K562 (cell line): ENCODE measurements around the gene MEGF11. TPM values are rescaled to one million over a fixed set of nuclear protein-coding genes. Genes with fewer than 3 reads are reported as not detected.

ENCODE experiments used
- ATAC-seq: fragments of 200-7000 bp; cut with Tn5 transposase; 3 replicates; pipeline ENCODE4 v1.9.1; 2020; ENCODE audit warnings: moderate library complexity
- BruUV-seq: library from RNA; stranded (reverse); fragments of 400-500 nt; replicated peaks from 2 replicates; lab custom pipeline; 2021; lab: Mats Ljungman, UMichigan
- CTCF ChIA-PET: fragments of 300-600 bp; formaldehyde crosslinking; extraction: SDS; loops from one replicate; lab custom pipeline; 2021; ENCODE audit warnings: low intra/inter-chr PET ratio; lab: Yijun Ruan, JAX
- POLR2A ChIA-PET: fragments of 300-600, 350-650 bp; sonication (Branson Sonifier 250); formaldehyde crosslinking; extraction: SDS; loops from one replicate; lab custom pipeline; 2021; ENCODE audit warnings: antibody characterized with exemption, inconsistent platforms; lab: Yijun Ruan, JAX
- DNase-seq, 4 experiments: peaks; one replicate each; pipeline versions ENCODE4 v3.0.0 to v3.0.0-alpha.2; 2011 to 2018; ENCODE audit warnings: low spot score in 3 of 4, mixed read lengths in 3 of 4; ENCODE audit errors: extremely low read depth in 1 of 4
- FAIRE-seq: peaks from 2 replicates; lab custom pipeline; 2011; peaks lifted over from hg19 to GRCh38; lab: Jason Lieb, UNC
- H2AFZ ChIP-seq: 2 replicates; pipeline ENCODE4 v1.6.0; 2011; ENCODE audit warnings: low read depth, low read length, control low read depth, inconsistent platforms
- H3K27ac ChIP-seq: fragments of 200-600 bp; 3 replicates; pipeline ENCODE4 v1.8.0; 2011; ENCODE audit warnings: low read depth, mild to moderate bottlenecking, control low read depth, inconsistent platforms, low read length, moderate library complexity, mixed read lengths; ENCODE audit errors: extremely low read depth
- H3K27me3 ChIP-seq, 2 experiments: fragments of 300-600 bp in 1 of 2; 2 replicates in 1 of 2; 3 replicates in 1 of 2; pipeline versions ENCODE4 v1.6.0 to v1.8.0; 2011; ENCODE audit warnings: inconsistent platforms in 2 of 2, low read length in 2 of 2, mild to moderate bottlenecking in 1 of 2, mixed read lengths in 1 of 2, moderate library complexity in 1 of 2; ENCODE audit not compliant: control insufficient read depth in 2 of 2, insufficient read depth in 2 of 2
- H3K36me3 ChIP-seq: fragments of 300-600 bp; 3 replicates; pipeline ENCODE4 v1.8.0; 2011; ENCODE audit warnings: mild to moderate bottlenecking, low read length, inconsistent platforms; ENCODE audit not compliant: control insufficient read depth, insufficient read depth
- H3K4me1 ChIP-seq, 2 experiments: fragments of 200-600 bp in 1 of 2; replicated peaks in 1 of 2; 2 replicates in 1 of 2; 3 replicates in 1 of 2; pipeline versions ENCODE4 v1.5.1 to v1.8.0; 2011; ENCODE audit warnings: inconsistent platforms in 2 of 2, low read length in 2 of 2, mild to moderate bottlenecking in 1 of 2, mixed read lengths in 1 of 2, moderate library complexity in 1 of 2; ENCODE audit not compliant: control insufficient read depth in 2 of 2, insufficient read depth in 2 of 2
- H3K4me2 ChIP-seq: 2 replicates; pipeline ENCODE4 v1.6.1; 2011; ENCODE audit warnings: low read length, control low read depth, inconsistent platforms, mixed read lengths; ENCODE audit not compliant: insufficient read depth
- H3K4me3 ChIP-seq: fragments of 200-600 bp; sonication (generic), shearing (Covaris generic); 2 replicates; pipeline ENCODE4 v1.5.1; 2016; ENCODE audit warnings: control low read depth, inconsistent platforms
- H3K79me2 ChIP-seq: fragments of 200-600 bp; 3 replicates; pipeline ENCODE4 v1.8.0; 2011; ENCODE audit warnings: low read length, inconsistent platforms; ENCODE audit not compliant: control insufficient read depth, insufficient read depth
- H3K9ac ChIP-seq, 2 experiments: 2 replicates each; pipeline versions ENCODE4 v1.6.0 to v1.6.1; 2011; ENCODE audit warnings: low read depth in 2 of 2, low read length in 2 of 2, control low read depth in 1 of 2, inconsistent platforms in 1 of 2, mild to moderate bottlenecking in 1 of 2, mixed read lengths in 1 of 2; ENCODE audit not compliant: insufficient read depth in 1 of 2
- H3K9me1 ChIP-seq: one replicate; pipeline ENCODE4 v1.6.0; 2011; ENCODE audit warnings: inconsistent platforms, mild to moderate bottlenecking, low read length, moderate library complexity; ENCODE audit not compliant: control insufficient read depth, insufficient read depth
- H3K9me3 ChIP-seq: replicated peaks from 2 replicates; pipeline ENCODE4 v1.5.1; 2011; ENCODE audit warnings: low read depth, low read length, inconsistent platforms; ENCODE audit not compliant: control insufficient read depth, insufficient read depth
- H4K20me1 ChIP-seq: replicated peaks from 2 replicates; pipeline ENCODE4 v1.6.1; 2011; ENCODE audit warnings: low read length, inconsistent platforms, mixed read lengths; ENCODE audit not compliant: control insufficient read depth, insufficient read depth
- CBFA2T3 ChIP-seq: fragments of 450-650 bp; IDR thresholded peaks from 2 replicates; pipeline ENCODE4 v1.6.1; 2017
- ELF4 ChIP-seq: fragments of 450-650 bp; formaldehyde crosslinking; IDR thresholded peaks from 2 replicates; pipeline ENCODE4 v1.4.0; 2022; ENCODE audit warnings: missing genetic modification characterization
- GABPA ChIP-seq: fragments of 200-800 bp; sonication (Bioruptor generic); conservative IDR thresholded peaks from 2 replicates; pipeline ENCODE4 v1.6.1; 2016; ENCODE audit warnings: low read depth, missing genetic modification characterization, missing compliant biosample characterization
- MAZ ChIP-seq, 2 experiments: fragments of 450-650 bp in 1 of 2; sonication (generic) in 1 of 2; formaldehyde crosslinking; IDR thresholded peaks in 1 of 2; conservative IDR thresholded peaks in 1 of 2; 2 replicates each; pipeline versions ENCODE4 v1.4.0 to v1.5.0; 2020; ENCODE audit warnings: mild to moderate bottlenecking in 1 of 2, missing genetic modification reagents in 1 of 2
- PHTF2 ChIP-seq: fragments of 250-450 bp; sonication (Bioruptor Pico); IDR thresholded peaks from 2 replicates; pipeline ENCODE4 v1.5.0; 2021; ENCODE audit warnings: mild to moderate bottlenecking
- POU5F1 ChIP-seq: fragments of 150-350 bp; IDR thresholded peaks from 2 replicates; pipeline ENCODE4 v1.6.1; 2014; ENCODE audit warnings: borderline replicate concordance, low read length, low read depth, mild to moderate bottlenecking; ENCODE audit not compliant: partially characterized antibody
- PPARD ChIP-seq: fragments of 250-450 bp; sonication (Bioruptor Pico); IDR thresholded peaks from 2 replicates; pipeline ENCODE4 v1.8.0; 2022; ENCODE audit warnings: inconsistent platforms, mild to moderate bottlenecking, moderate library complexity
- STAT5A ChIP-seq: IDR thresholded peaks from 2 replicates; pipeline ENCODE4 v1.6.1; 2012; ENCODE audit warnings: low read length, inconsistent platforms, borderline replicate concordance
- ZNF133 ChIP-seq: fragments of 250-450 bp; sonication (Bioruptor Pico); IDR thresholded peaks from 2 replicates; pipeline ENCODE4 v1.4.0; 2020; ENCODE audit warnings: mild to moderate bottlenecking
- ZNF695 ChIP-seq: fragments of 450-650 bp; formaldehyde crosslinking; IDR thresholded peaks from 2 replicates; pipeline ENCODE4 v1.4.0; 2020; ENCODE audit warnings: mild to moderate bottlenecking, moderate library complexity
- WGBS: fragments of 100-300 bp; shearing (Covaris generic); methylation state at CpG from one replicate; pipeline ENCODE4 v1.1.6; 2016; ENCODE audit warnings: low coverage, mixed read lengths; ENCODE audit not compliant: insufficient coverage; ENCODE audit errors: missing lambda C conversion rate; 5-methylcytosine and 5-hydroxymethylcytosine counted together
- in situ Hi-C: fragments of 300-500 bp; cut with MboI; formaldehyde crosslinking; loops from 4 replicates; pipeline ENCODE4 v1.15.0; 2018; ENCODE audit warnings: inconsistent platforms, mixed read lengths
- intact Hi-C: fragments of 100-400 bp; cut with micrococcal nuclease; formaldehyde crosslinking; loops from 2 replicates; pipeline ENCODE4 v1.14.2; 2022
- polyA plus RNA-seq, 8 experiments: library from polyadenylated mRNA; depleted of rRNA in 4 of 8; stranded (reverse) in 5 of 8; unstranded in 3 of 8; fragments of >200 nt; fragmentation: Nextera tagmentation in 2 of 8; fragmentation: Illumina TruSeq in 1 of 8; extraction: Ambion mirVana in 2 of 8; extraction: Trizol in 1 of 8; gene quantifications; 2 replicates each; pipeline versions ENCODE4 v1.2.1 to v1.2.3, GENCODE V29; 2011 to 2014; ENCODE audit warnings: inconsistent platforms in 1 of 8, missing spikeins in 1 of 8
- total RNA-seq, 7 experiments: library from RNA; depleted of rRNA in 6 of 7; stranded (reverse); fragments of >200 nt in 6 of 7; fragmentation: Illumina TruSeq in 2 of 7; extraction: Trizol in 2 of 7; gene quantifications; 2 replicates each; pipeline versions ENCODE4 v1.2.1 to v1.2.3, GENCODE V29; 2011 to 2021; ENCODE audit warnings: low replicate concordance in 1 of 7
- TF ChIP-seq, protein P1 (sequence below): sonication (generic); formaldehyde crosslinking; IDR thresholded peaks from 2 replicates; pipeline ENCODE4 v1.8.0; 2022; ENCODE audit warnings: missing genetic modification reagents, mild to moderate bottlenecking, borderline replicate concordance
- TF ChIP-seq, protein P2 (sequence below): fragments of 250-450 bp; sonication (Bioruptor Pico); IDR thresholded peaks from 2 replicates; pipeline ENCODE4 v1.5.0; 2021

The MEGF11 gene
- total and polyA plus RNA-seq, 9 of the 15 experiments (the other 6 are each of a cell fraction or from before 2014, with no cell fraction given) = 0.06 to 0.23 (median 0.20) TPM; not detected in 6

DNA sequence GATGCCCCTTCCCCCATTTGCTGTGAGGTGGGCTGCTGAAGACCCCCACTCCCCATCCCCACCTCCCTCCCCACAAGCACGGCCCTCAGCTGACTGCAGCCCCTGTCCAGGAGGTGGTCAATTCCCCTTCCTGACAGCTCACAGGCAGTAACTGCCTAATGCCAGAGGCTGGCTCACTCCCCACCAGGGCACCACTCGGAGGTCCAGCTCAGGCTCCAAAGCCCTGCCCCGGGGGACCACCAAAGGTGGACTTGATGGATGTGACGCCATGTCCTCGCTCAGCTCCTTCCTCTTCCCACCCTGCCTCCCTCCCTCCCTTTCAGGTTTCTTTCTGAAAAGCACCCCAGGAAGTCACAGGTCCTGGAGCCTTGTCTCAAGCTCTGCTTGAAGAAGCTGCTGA is 82.8 kb downstream of the MEGF11 start:
- no peak for ATAC-seq
- Histone ChIP-seq H2AFZ (no peak overlapping the region), H3K79me2 (no peaks in the 10 kb centered on the region), H3K9ac (no peak overlapping the region), H3K9me3 (no peaks in the 10 kb centered on the region), H3K27ac (no peak overlapping the region), H4K20me1 (peaks cover 5% of the 10 kb centered on the region; the same call in 1 of the 2 replicates), H3K4me3 (no peak overlapping the region), H3K9me1 (no peaks in the 10 kb centered on the region), H3K4me2 (no peak overlapping the region), H3K4me1 (no peaks in the 10 kb centered on the region; a peak in 1 of 5 replicates), H3K36me3 (no peaks in the 10 kb centered on the region), H3K27me3 (peaks cover 46 to 87% of the 10 kb centered on the region in 2 experiments)
- DNase-seq = no peak
- WGBS = 0% methylated on average over 5 of the region's 5 CpGs
- no peak for FAIRE-seq
- in situ Hi-C loops (no loop called here), intact Hi-C loops (no loop called here)
- CTCF ChIA-PET = no interaction called here
- TF ChIP-seq GABPA (tag) (no peak), STAT5A (no peak), PPARD (CRISPR knock-in tag) (no peak), POU5F1 (no peak), CBFA2T3 (no peak), ZNF695 (no peak), PHTF2 (CRISPR knock-in tag) (no peak), ELF4 (CRISPR knock-in tag) (no peak), MAZ (CRISPR knock-in tag; conservative IDR thresholded peaks at IDR 0.05 in 1 of 2, IDR thresholded peaks at IDR 0.05 in 1 of 2) (no peak), ZNF133 (CRISPR knock-in tag) (no peak)
- TF ChIP-seq, protein P1, sequence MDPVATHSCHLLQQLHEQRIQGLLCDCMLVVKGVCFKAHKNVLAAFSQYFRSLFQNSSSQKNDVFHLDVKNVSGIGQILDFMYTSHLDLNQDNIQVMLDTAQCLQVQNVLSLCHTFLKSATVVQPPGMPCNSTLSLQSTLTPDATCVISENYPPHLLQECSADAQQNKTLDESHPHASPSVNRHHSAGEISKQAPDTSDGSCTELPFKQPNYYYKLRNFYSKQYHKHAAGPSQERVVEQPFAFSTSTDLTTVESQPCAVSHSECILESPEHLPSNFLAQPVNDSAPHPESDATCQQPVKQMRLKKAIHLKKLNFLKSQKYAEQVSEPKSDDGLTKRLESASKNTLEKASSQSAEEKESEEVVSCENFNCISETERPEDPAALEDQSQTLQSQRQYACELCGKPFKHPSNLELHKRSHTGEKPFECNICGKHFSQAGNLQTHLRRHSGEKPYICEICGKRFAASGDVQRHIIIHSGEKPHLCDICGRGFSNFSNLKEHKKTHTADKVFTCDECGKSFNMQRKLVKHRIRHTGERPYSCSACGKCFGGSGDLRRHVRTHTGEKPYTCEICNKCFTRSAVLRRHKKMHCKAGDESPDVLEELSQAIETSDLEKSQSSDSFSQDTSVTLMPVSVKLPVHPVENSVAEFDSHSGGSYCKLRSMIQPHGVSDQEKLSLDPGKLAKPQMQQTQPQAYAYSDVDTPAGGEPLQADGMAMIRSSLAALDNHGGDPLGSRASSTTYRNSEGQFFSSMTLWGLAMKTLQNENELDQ (CRISPR knock-in tag) = no peak
- TF ChIP-seq, protein P2, sequence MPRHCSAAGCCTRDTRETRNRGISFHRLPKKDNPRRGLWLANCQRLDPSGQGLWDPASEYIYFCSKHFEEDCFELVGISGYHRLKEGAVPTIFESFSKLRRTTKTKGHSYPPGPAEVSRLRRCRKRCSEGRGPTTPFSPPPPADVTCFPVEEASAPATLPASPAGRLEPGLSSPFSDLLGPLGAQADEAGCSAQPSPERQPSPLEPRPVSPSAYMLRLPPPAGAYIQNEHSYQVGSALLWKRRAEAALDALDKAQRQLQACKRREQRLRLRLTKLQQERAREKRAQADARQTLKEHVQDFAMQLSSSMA = no peak
- POLR2A ChIA-PET = interaction anchor here (0.7 to 1.2 kb wide), 2 partner anchors 19 to 146 kb away, joined by 3 read pairs; no protein-coding TSS in a partner anchor
- BruUV-seq = no TSS peak
